Bronchial epithelial cell (primary cell): ENCODE data around the gene IGDCC3. TPM values are rescaled to one million over a fixed set of nuclear protein-coding genes. Genes with fewer than 3 reads are reported as not detected.

Experiments used
- DNase-seq: peaks from one replicate; pipeline ENCODE4 v3.0.0-alpha.2; 2010; ENCODE audit warnings: low read depth
- FAIRE-seq: peaks from 2 replicates; lab custom pipeline; 2011; peaks lifted over from hg19 to GRCh38; lab: Jason Lieb, UNC
- H3K27me3 ChIP-seq: 2 replicates; pipeline ENCODE4 v1.5.1; 2011; ENCODE audit warnings: low read length; ENCODE audit not compliant: control insufficient read depth, insufficient read depth
- H3K36me3 ChIP-seq: 2 replicates; pipeline ENCODE4 v1.5.1; 2011; ENCODE audit warnings: low read length; ENCODE audit not compliant: control insufficient read depth, insufficient read depth
- H3K4me3 ChIP-seq: 2 replicates; pipeline ENCODE4 v1.5.1; 2011; ENCODE audit warnings: mild to moderate bottlenecking, low read depth, low read length, control low read depth
- CTCF ChIP-seq: IDR thresholded peaks from 2 replicates; pipeline ENCODE4 v1.5.1; 2011; ENCODE audit warnings: mild to moderate bottlenecking, moderate library complexity, low read length, control low read depth, inconsistent platforms; ENCODE audit not compliant: insufficient read depth, severe bottlenecking
- total RNA-seq: library from RNA; depleted of rRNA; stranded (reverse); fragments of >200 nt; gene quantifications from 2 replicates; pipeline ENCODE4 v1.2.1, GENCODE V29; 2014

Gene IGDCC3
- total RNA-seq, 1 donor from 2014 or later: not detected

- DNase-seq (no peak), FAIRE-seq (no peak)
- TF ChIP-seq CTCF: no peak
- H3K27me3 ChIP-seq: peaks cover under 1% of the 10 kb centered on the region
- no peaks in the 10 kb centered on the region for H3K36me3 ChIP-seq
- H3K4me3 ChIP-seq: no peak overlapping the region
Observed at GRCh38 chr15:65410036-65410435, 32.2 kb upstream of the IGDCC3 start.

DNA sequence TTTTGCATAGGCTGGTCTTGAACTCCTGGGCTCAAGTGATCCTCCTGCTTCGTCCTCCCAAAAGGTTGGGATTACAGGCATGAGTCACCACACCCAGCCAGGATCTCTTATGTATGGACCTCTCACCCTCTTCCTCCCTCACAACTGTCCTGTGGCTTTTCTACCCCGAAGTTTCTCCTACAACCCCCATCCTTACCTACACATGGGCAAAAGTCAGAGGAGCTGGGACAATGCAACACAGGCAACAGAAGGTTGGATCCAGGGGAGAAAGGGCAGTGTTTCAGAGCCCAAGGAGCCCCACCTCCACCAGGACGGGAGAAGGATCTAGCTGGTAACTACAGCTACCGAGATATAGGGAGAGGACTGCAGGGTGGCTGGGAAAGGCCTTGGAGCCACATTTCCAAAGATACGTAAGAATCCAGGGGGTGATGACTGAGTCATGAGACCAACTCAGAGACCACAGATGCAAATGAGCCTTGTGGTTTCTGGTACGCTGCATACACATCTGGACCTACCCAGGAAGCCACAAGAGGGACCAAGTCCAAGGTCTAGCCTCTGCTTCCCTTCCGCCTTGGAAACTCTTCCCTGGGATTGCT, 31.3 kb upstream of the IGDCC3 start:
- no peaks in the 10 kb centered on the region for H3K36me3 ChIP-seq
- no peak overlapping the region for H3K4me3 ChIP-seq
- FAIRE-seq (no peak), DNase-seq (peak; percentile 79)
- TF ChIP-seq CTCF: no peak
- H3K27me3 ChIP-seq: peaks cover 2% of the 10 kb centered on the region

DNA sequence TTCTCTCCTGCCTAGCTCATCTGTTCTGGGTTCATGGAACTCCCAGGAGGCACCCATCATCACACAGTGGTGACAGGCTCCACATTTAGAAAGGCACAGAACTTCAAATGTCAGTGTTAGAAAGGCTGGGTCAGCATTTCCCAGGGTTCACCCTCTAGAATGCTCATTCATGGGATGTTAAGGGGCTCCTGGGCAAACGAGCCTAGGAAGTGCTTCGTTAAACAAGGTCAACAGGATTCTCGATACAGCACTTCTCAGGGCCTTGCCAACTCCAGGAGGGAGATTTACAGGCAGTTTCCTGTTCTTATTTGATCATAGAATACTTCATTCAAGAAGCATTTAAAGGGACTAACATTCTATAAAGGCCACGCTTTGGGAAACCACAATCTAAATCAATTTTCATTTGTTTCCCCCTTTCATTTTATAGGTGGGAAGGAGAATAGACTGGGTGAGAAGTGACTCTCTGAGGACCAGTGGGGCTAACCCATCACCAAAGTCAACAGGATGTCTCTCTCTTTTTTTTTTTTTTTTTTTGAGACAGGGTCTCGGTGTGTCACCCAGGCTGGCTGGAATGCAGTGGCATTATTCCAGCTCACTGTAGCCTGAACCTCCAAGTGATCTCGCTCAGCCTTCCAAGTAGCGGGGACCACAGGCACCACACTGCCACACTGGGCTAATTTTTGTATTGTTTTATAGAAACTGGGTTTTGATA, 30.7 kb upstream of the IGDCC3 start:
- DNase-seq: no peak
- H3K27me3 ChIP-seq: peaks cover 2% of the 10 kb centered on the region
- FAIRE-seq: no peak
- no peak overlapping the region for H3K4me3 ChIP-seq
- no peak for TF ChIP-seq CTCF
- no peaks in the 10 kb centered on the region for H3K36me3 ChIP-seq

- DNase-seq (no peak), FAIRE-seq (no peak)
- peaks cover 2% of the 10 kb centered on the region for H3K27me3 ChIP-seq
- TF ChIP-seq CTCF: no peak
- H3K36me3 ChIP-seq: no peaks in the 10 kb centered on the region
- H3K4me3 ChIP-seq: no peak overlapping the region
Observed at GRCh38 chr15:65406424-65407000, 28.7 kb upstream of the IGDCC3 start.

DNA sequence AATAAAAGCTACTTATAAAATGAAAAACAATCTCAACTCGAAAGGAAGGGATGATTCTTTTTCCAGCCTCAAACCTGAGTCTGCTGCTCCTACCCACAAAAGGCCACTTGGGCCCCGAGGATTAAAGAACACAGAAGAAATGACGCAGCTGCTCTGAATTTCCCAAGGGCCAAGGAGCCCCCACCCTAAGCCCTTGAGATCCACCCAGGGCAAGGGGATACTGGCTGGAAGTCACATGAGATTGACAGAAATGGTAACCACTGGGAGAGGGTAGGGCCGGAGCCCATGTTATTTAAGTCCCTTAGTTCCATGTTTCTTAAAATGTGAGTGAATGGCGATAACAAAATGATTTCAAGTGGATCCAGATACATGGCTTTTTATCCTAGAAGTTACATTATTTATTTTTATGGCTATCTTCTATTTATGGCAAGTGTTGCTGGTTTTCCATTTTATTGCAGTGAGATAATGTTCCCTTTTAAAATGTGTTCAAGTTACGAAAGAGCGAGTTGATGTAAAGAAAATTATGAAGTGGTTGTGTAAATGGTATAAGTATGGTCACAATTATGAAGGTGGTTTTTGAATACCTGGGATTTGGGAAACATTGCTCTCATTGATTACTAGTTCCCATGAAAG, 28.1 kb upstream of the IGDCC3 start:
- no peak for FAIRE-seq
- no peak for TF ChIP-seq CTCF
- no peak for DNase-seq
- no peaks in the 10 kb centered on the region for H3K36me3 ChIP-seq
- peaks cover 2% of the 10 kb centered on the region for H3K27me3 ChIP-seq
- no peak overlapping the region for H3K4me3 ChIP-seq
